ENCODE results near the gene BCDIN3D. TPM values are rescaled to one million over a fixed set of nuclear protein-coding genes. Genes with fewer than 3 reads are reported as not detected.

Gene BCDIN3D
- polyA plus RNA-seq, 1 donor (not counting 4 experiments of a cell fraction or from before 2014, with no cell fraction given), result 3.7 TPM

GRCh38 chr12:49791700-49792099, 51.2 kb downstream of the BCDIN3D start:
- H3K36me3 ChIP-seq (ENCODE audit: control insufficient read depth in 2 of 2, extremely low read depth in 1 of 2, insufficient read depth in 2 of 2, low read length in 2 of 2), result peaks cover 5 to 26% of the 10 kb centered on the region in 2 experiments
- TF ChIP-seq CTCF (optimal IDR thresholded peaks at IDR 0.05 in 1 of 3, IDR thresholded peaks at IDR 0.05 in 1 of 3, conservative IDR thresholded peaks at IDR 0.05 in 1 of 3; ENCODE audit: extremely low read depth in 1 of 3, insufficient read depth in 2 of 3, low read length in 3 of 3) (no peak), EZH2 (IDR thresholded peaks at IDR 0.05; ENCODE audit: low read length) (no peak)
- dilution Hi-C loops (cut with MboI; ENCODE audit: extremely low pct_ligation_motif_present, low sequenced_read_pairs), result no loop called here
- no peaks in the 10 kb centered on the region for H3K9me1 ChIP-seq (ENCODE audit: control insufficient read depth, extremely low read depth, insufficient read depth, low read length)
- DNase-seq (ENCODE audit: low read depth, low spot score) (no peak), FAIRE-seq (no peak)
- no peak overlapping the region for H3K4me3 ChIP-seq (ENCODE audit: control insufficient read depth in 2 of 3, extremely low read depth in 1 of 3, insufficient read depth in 2 of 3, low read depth in 1 of 3, low read length in 3 of 3)
- H3K27me3 ChIP-seq (ENCODE audit: control insufficient read depth, extremely low read depth, insufficient read depth, low read length), result no peaks in the 10 kb centered on the region
- H2AFZ ChIP-seq (ENCODE audit: control insufficient read depth, low read length), result no peak overlapping the region
- H3K79me2 ChIP-seq (ENCODE audit: control insufficient read depth, insufficient read depth, low read length), result no peaks in the 10 kb centered on the region
- no peaks in the 10 kb centered on the region for H3K4me1 ChIP-seq (ENCODE audit: control insufficient read depth, extremely low read depth, insufficient read depth, low read length)
- H3K27ac ChIP-seq (ENCODE audit: control insufficient read depth, insufficient read depth, low read length), result no peak overlapping the region
- no peaks in the 10 kb centered on the region for H4K20me1 ChIP-seq (ENCODE audit: control insufficient read depth, extremely low read depth, insufficient read depth, low read length)
- no peak overlapping the region for H3K9ac ChIP-seq (ENCODE audit: control insufficient read depth, extremely low read depth, insufficient read depth, low read length)
- H3K9me3 ChIP-seq (ENCODE audit: control insufficient read depth, low read depth, low read length), result no peaks in the 10 kb centered on the region
- H3K4me2 ChIP-seq (ENCODE audit: control insufficient read depth, extremely low read depth, insufficient read depth, low read depth, low read length), result no peak overlapping the region

GRCh38 chr12:49790741-49791555, 52.0 kb downstream of the BCDIN3D start:
- TF ChIP-seq EZH2 (IDR thresholded peaks at IDR 0.05; ENCODE audit: low read length), result no peak
- TF ChIP-seq CTCF (optimal IDR thresholded peaks at IDR 0.05 in 1 of 3, IDR thresholded peaks at IDR 0.05 in 1 of 3, conservative IDR thresholded peaks at IDR 0.05 in 1 of 3; ENCODE audit: extremely low read depth in 1 of 3, insufficient read depth in 2 of 3, low read length in 3 of 3), result no peak

More at GRCh38 chr12:49790741-49791555, 52.0 kb downstream of the BCDIN3D start:
- Histone ChIP-seq H3K9ac (ENCODE audit: control insufficient read depth, extremely low read depth, insufficient read depth, low read length) (no peak overlapping the region), H3K27me3 (ENCODE audit: control insufficient read depth, extremely low read depth, insufficient read depth, low read length) (no peaks in the 10 kb centered on the region), H3K4me2 (ENCODE audit: control insufficient read depth, extremely low read depth, insufficient read depth, low read depth, low read length) (no peak overlapping the region), H2AFZ (ENCODE audit: control insufficient read depth, low read length) (no peak overlapping the region), H3K27ac (ENCODE audit: control insufficient read depth, insufficient read depth, low read length) (no peak overlapping the region), H3K4me3 (ENCODE audit: control insufficient read depth in 2 of 3, extremely low read depth in 1 of 3, insufficient read depth in 2 of 3, low read depth in 1 of 3, low read length in 3 of 3) (no peak overlapping the region), H3K9me1 (ENCODE audit: control insufficient read depth, extremely low read depth, insufficient read depth, low read length) (no peaks in the 10 kb centered on the region), H3K4me1 (ENCODE audit: control insufficient read depth, extremely low read depth, insufficient read depth, low read length) (no peaks in the 10 kb centered on the region), H3K79me2 (ENCODE audit: control insufficient read depth, insufficient read depth, low read length) (no peaks in the 10 kb centered on the region), H4K20me1 (ENCODE audit: control insufficient read depth, extremely low read depth, insufficient read depth, low read length) (no peaks in the 10 kb centered on the region), H3K9me3 (ENCODE audit: control insufficient read depth, low read depth, low read length) (no peaks in the 10 kb centered on the region), H3K36me3 (ENCODE audit: control insufficient read depth in 2 of 2, extremely low read depth in 1 of 2, insufficient read depth in 2 of 2, low read length in 2 of 2) (peaks cover 5 to 22% of the 10 kb centered on the region in 2 experiments)
- DNase-seq (ENCODE audit: low read depth, low spot score), result no peak
- FAIRE-seq, result no peak
- dilution Hi-C loops (cut with MboI; ENCODE audit: extremely low pct_ligation_motif_present, low sequenced_read_pairs), result no loop called here

Data from keratinocyte (primary cell).